Fibroblast of lung (primary cell): Measurements from ENCODE around the gene GRWD1. TPM values are rescaled to one million over a fixed set of nuclear protein-coding genes. Genes with fewer than 3 reads are reported as not detected.

Experiments
- DNase-seq, 2 donors: peaks; one replicate each; pipeline versions ENCODE4 v3.0.0 to v3.0.0-alpha.2; 2010; ENCODE audit warnings: low read depth in 2 of 2
- H2AFZ ChIP-seq: 2 replicates; pipeline ENCODE4 v1.5.1; 2012; ENCODE audit warnings: low read length, control low read depth, inconsistent platforms
- H3K27ac ChIP-seq: 2 replicates; pipeline ENCODE4 v1.5.1; 2011; ENCODE audit warnings: low read length, control low read depth; ENCODE audit not compliant: insufficient read depth
- H3K27me3 ChIP-seq: 2 replicates; pipeline ENCODE4 v1.5.1; 2011; ENCODE audit warnings: mild to moderate bottlenecking, low read length; ENCODE audit not compliant: control insufficient read depth, insufficient read depth
- H3K36me3 ChIP-seq: 2 replicates; pipeline ENCODE4 v1.5.1; 2011; ENCODE audit warnings: low read length; ENCODE audit not compliant: control insufficient read depth, insufficient read depth
- H3K4me1 ChIP-seq: 2 replicates; pipeline ENCODE4 v1.5.1; 2011; ENCODE audit warnings: low read length; ENCODE audit not compliant: control insufficient read depth, insufficient read depth; ENCODE audit errors: extremely low read depth
- H3K4me2 ChIP-seq: 2 replicates; pipeline ENCODE4 v1.5.1; 2011; ENCODE audit warnings: low read length, control low read depth; ENCODE audit not compliant: insufficient read depth; ENCODE audit errors: extremely low read depth
- H3K4me3 ChIP-seq, 4 experiments: fragments of 200-600 bp in 1 of 4; sonication (generic) in 1 of 4; replicated peaks in 1 of 4; 2 replicates each; pipeline ENCODE4 v1.5.1; 2011 to 2016; ENCODE audit warnings: low read length in 4 of 4, low read depth in 3 of 4, mild to moderate bottlenecking in 3 of 4, control low read depth in 2 of 4, inconsistent platforms in 1 of 4, mixed read lengths in 1 of 4; ENCODE audit not compliant: insufficient read depth in 1 of 4; ENCODE audit errors: control extremely low read depth in 1 of 4
- H3K79me2 ChIP-seq: 2 replicates; pipeline ENCODE4 v1.5.1; 2012; ENCODE audit warnings: mild to moderate bottlenecking, low read length, inconsistent platforms; ENCODE audit not compliant: control insufficient read depth, insufficient read depth
- H3K9ac ChIP-seq: 2 replicates; pipeline ENCODE4 v1.5.1; 2011; ENCODE audit warnings: mild to moderate bottlenecking, low read length, control low read depth; ENCODE audit not compliant: insufficient read depth
- H3K9me3 ChIP-seq: 2 replicates; pipeline ENCODE4 v1.5.1; 2012; ENCODE audit warnings: low read depth, low read length; ENCODE audit not compliant: control insufficient read depth, insufficient read depth
- H4K20me1 ChIP-seq: 2 replicates; pipeline ENCODE4 v1.5.1; 2011; ENCODE audit warnings: low read length; ENCODE audit not compliant: control insufficient read depth, insufficient read depth; ENCODE audit errors: extremely low read depth
- CTCF ChIP-seq, 2 donors: IDR thresholded peaks in 1 of 2; conservative IDR thresholded peaks in 1 of 2; 1 replicate in 1 of 2; 2 replicates in 1 of 2; pipeline ENCODE4 v1.5.1; 2011 to 2012; ENCODE audit warnings: low read length in 2 of 2, control low read depth in 1 of 2, inconsistent platforms in 1 of 2, low read depth in 1 of 2, mild to moderate bottlenecking in 1 of 2
- EZH2 ChIP-seq: IDR thresholded peaks from 2 replicates; pipeline ENCODE4 v1.5.1; 2012; ENCODE audit warnings: low read length, control low read depth, mild to moderate bottlenecking; ENCODE audit errors: missing control alignments
- polyA plus RNA-seq, 2 donors: library from polyadenylated mRNA; depleted of rRNA in 1 of 2; stranded (reverse) in 1 of 2; unstranded in 1 of 2; fragments of >200 nt; gene quantifications; 2 replicates each; pipeline ENCODE4 v1.2.1, GENCODE V29; 2011 to 2012; ENCODE audit warnings: missing spikeins in 1 of 2
- total RNA-seq: library from RNA; depleted of rRNA; stranded (reverse); fragments of >200 nt; gene quantifications from 2 replicates; pipeline ENCODE4 v1.2.1, GENCODE V29; 2014

Gene GRWD1
- total and polyA plus RNA-seq, 2 donors (not counting 1 experiment from before 2014, with no cell fraction given): 9.1 to 14.7 TPM

GRCh38 chr19:48398375-48399235 is 47.2 kb upstream of the GRWD1 start:
- Histone ChIP-seq H3K4me1 (no peaks in the 10 kb centered on the region), H3K79me2 (no peaks in the 10 kb centered on the region), H3K9ac (peak overlapping the region; percentile 16), H3K9me3 (no peaks in the 10 kb centered on the region), H3K4me2 (peak overlapping the region; percentile 73), H3K27ac (no peak overlapping the region), H4K20me1 (no peaks in the 10 kb centered on the region), H3K36me3 (no peaks in the 10 kb centered on the region), H2AFZ (no peak overlapping the region), H3K27me3 (peaks cover 32% of the 10 kb centered on the region), H3K4me3 (peak overlapping the region in 1 of 4 experiments; percentile 42)
- peak; percentile 79 to 85 for DNase-seq
- TF ChIP-seq EZH2 (no peak), CTCF (conservative IDR thresholded peaks at IDR 0.05 in 1 of 2, IDR thresholded peaks at IDR 0.05 in 1 of 2; ENCODE audit: low read depth in 1 of 2, low read length in 2 of 2) (no peak)

GRCh38 chr19:48400018-48400742 is 45.6 kb upstream of the GRWD1 start:
- Histone ChIP-seq H3K27ac (no peak overlapping the region), H3K9me3 (no peaks in the 10 kb centered on the region), H4K20me1 (no peaks in the 10 kb centered on the region), H3K4me1 (no peaks in the 10 kb centered on the region), H3K27me3 (peaks cover 21% of the 10 kb centered on the region), H3K36me3 (no peaks in the 10 kb centered on the region), H3K4me3 (peak overlapping the region in 1 of 4 experiments; percentile 25), H3K9ac (no peak overlapping the region), H3K79me2 (no peaks in the 10 kb centered on the region), H2AFZ (peak overlapping the region; percentile 87), H3K4me2 (peak overlapping the region; percentile 72)
- DNase-seq: peak; percentile 57 to 76
- TF ChIP-seq EZH2 (no peak), CTCF (conservative IDR thresholded peaks at IDR 0.05 in 1 of 2, IDR thresholded peaks at IDR 0.05 in 1 of 2; ENCODE audit: low read depth in 1 of 2, low read length in 2 of 2) (no peak)

GRCh38 chr19:48401287-48401686 is 44.5 kb upstream of the GRWD1 start:
- Histone ChIP-seq H3K4me1 (no peaks in the 10 kb centered on the region), H3K9me3 (no peaks in the 10 kb centered on the region), H3K36me3 (no peaks in the 10 kb centered on the region), H3K4me3 (no peak overlapping the region), H3K79me2 (no peaks in the 10 kb centered on the region), H3K27me3 (peaks cover 12% of the 10 kb centered on the region), H3K9ac (no peak overlapping the region), H3K4me2 (no peak overlapping the region), H4K20me1 (no peaks in the 10 kb centered on the region), H3K27ac (no peak overlapping the region), H2AFZ (no peak overlapping the region)
- TF ChIP-seq EZH2 (no peak), CTCF (conservative IDR thresholded peaks at IDR 0.05 in 1 of 2, IDR thresholded peaks at IDR 0.05 in 1 of 2; ENCODE audit: low read depth in 1 of 2, low read length in 2 of 2) (no peak)
- no peak for DNase-seq
